HG03571 (cell line): ENCODE data around the gene GOLGA8Q.
"Not testable (repeated sequence)": the region's sequence is repeated elsewhere in the genome, so short reads cannot be mapped to it uniquely, and the experiment has no call there.

ENCODE experiments used
- ATAC-seq: cut with Tn5 transposase; IDR thresholded peaks from one replicate; pipeline ENCODE4 v1.9.1; 2021; ENCODE audit not compliant: unreplicated experiment

GOLGA8Q gene, protein sequence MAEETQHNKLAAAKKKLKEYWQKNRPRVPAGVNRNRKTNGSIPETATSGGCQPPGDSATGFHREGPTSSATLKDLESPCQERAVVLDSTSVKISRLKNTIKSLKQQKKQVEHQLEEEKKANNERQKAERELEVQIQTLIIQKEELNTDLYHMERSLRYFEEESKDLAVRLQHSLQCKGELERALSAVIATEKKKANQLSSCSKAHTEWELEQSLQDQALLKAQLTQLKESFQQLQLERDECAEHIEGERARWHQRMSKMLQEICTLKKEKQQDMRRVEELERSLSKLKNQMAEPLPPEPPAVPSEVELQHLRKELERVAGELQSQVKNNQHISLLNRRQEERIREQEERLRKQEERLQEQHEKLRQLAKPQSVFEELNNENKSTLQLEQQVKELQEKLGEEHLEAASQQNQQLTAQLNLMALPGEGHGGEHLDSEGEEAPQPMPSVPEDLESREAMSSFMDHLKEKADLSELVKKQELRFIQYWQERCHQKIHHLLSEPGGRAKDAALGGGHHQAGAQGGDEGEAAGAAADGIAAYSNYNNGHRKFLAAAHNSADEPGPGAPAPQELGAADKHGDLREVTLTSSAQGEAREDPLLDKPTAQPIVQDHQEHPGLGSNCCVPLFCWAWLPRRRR

GRCh38 chr15:30551750-30552149 lies at the start of gene GOLGA8Q:
Gene GOLGA8Q, plus strand, starts transcription at chr15:30552050. Its CDS starts 28 bp downstream, at chr15:30552078.
- ATAC-seq, result not testable (repeated sequence)

GRCh38 chr15:30502904-30503781 lies 48.7 kb upstream of the GOLGA8Q start:
- not testable (repeated sequence) for ATAC-seq

- not testable (repeated sequence) for ATAC-seq
These were observed 47.5 kb upstream of the GOLGA8Q start for GRCh38 chr15:30504162-30504843.

DNA sequence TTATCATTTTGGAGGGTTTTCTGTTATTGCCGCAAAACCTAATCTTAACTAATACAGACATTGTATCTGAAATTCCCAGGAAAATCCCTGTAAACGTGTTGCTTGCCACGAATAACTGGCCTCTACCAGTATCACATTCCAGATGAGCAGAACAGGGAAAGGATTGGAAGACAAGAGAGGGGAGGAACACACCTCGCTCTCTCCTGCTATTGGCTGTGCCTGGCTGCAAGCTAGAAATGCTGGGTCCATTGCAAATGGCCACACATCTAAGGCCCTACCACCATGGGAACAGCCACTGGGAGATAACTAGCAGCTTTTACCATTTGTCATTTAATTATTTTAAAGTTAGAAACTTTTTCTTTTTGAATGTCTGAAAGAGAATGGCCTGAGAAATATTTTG lies 37.3 kb upstream of the GOLGA8Q start:
- ATAC-seq, result not testable (repeated sequence)

- ATAC-seq, result not testable (repeated sequence)
These were observed 28.2 kb upstream of the GOLGA8Q start for GRCh38 chr15:30523453-30524243.

- not testable (repeated sequence) for ATAC-seq
These were observed 25.9 kb upstream of the GOLGA8Q start for GRCh38 chr15:30525912-30526311.

DNA sequence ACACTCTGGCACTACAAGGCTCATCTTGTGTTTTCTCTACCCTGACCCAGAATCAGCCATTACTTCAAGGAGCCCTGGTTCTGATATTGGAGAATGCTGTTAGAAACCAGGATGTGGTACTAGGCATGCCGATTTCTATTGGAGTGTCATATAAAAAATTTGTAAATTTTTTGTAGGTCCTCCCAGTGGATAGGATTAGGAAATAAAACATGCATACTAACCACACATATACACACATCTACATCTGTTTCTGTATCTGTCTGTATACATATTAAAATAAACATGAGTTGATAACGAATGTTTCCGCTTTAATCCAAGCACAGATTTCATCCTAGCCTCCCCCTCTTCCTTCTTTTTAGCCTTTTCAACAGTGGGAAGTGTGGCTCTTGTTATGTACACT lies 22.8 kb upstream of the GOLGA8Q start:
- ATAC-seq, result not testable (repeated sequence)

DNA sequence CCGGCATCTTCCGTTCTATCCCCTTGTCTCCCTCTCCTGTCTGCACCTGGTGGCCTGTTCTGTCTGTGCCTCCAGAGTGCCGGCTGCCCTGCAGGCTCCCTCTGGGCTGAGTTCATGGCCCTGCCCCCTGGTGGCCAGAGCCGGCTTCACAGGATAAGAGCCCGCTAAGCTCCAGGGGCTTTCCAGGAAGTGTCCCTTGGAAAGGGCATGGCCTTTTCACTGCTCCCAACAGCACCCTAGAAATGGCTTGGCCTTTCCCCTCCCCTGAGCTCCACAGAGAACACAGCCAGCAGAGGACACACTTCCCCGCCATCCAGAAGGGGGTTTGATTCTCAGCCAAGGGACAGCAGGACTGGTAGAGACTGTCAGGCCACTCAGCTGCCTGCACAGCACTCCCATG lies 15.1 kb downstream of the GOLGA8Q start:
- not testable (repeated sequence) for ATAC-seq

GRCh38 chr15:30573012-30573491 lies 21.2 kb downstream of the GOLGA8Q start:
- ATAC-seq, result not testable (repeated sequence)

DNA sequence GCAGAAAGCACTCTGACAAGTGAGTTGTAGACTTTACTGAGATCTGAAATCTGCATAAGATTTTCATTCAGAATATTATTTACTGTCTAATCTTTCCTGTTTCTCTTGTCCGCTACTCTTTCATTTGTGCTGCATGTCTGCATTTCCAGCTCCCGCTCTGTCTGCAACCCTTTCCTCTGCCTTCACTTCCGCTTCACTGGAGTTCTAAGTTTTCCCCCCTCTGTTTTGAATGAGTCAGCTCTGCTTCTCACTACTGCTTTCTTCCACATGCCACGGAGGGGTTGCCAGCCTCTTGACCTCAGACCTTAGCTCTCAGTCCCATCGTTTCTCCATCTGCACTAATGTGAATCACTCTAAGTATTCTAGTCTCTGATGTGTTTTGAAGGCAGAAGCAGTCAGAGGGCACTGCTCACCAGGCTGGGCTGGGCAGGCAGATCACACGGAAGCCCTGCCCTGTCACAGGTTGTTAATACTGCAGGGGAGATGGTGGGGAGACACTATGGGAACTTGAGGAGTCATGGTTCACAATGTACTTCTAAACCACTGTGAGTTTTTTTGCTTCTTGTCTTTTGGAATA lies 27.6 kb downstream of the GOLGA8Q start:
- ATAC-seq, result not testable (repeated sequence)

- not testable (repeated sequence) for ATAC-seq
These were observed 28.9 kb downstream of the GOLGA8Q start for GRCh38 chr15:30580716-30581115.

DNA sequence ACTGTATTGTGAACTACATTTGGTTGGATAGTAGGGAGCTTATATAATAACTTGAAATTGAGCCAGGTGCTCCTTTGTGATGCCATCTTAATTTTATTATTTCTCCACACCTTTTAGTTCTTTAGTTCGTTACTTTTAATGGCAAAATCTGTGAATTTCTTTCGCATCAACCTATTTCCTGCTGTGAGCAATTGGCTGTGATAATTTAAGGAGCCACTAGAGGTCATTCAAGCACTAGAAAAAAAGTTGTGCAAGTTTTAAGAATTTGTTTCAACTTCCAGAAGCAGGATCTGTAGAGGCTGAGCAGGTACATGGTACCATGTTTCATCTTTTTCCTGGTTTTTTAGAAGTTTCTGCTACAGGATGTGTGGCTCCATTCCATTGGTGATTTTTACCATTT lies 47.1 kb downstream of the GOLGA8Q start:
- ATAC-seq, result not testable (repeated sequence)

DNA sequence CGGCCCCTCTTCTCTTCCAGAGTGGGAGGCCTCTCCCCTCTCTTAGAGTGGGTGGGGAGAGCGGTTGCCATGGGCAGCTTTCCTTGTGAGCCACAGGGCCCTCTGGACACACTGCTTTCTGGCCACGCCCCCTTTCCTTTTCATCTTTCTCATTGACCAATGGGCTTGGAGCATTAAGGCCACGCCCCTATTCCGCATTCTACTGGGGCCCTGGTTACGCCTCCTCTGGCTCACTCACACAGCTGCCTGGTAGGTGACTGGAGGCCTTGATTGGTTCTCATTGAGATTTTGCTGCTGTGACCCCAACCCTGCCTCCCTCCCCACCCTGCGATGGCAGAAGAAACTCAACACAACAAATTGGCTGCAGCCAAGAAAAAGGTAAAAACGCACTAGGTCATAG lies 51.9 kb downstream of the GOLGA8Q start, which contains the start of gene GOLGA8H:
Gene GOLGA8H, plus strand, starts transcription at position 233 of the 400 bp plus-strand sequence. Its CDS starts 98 bp downstream, at position 331.
- not testable (repeated sequence) for ATAC-seq
